CD4-positive, alpha-beta T cell treated with Interleukin-17A for 4 hours (primary cell): ENCODE data around the gene PRL.

Experiments used
- DNase-seq: peaks from one replicate; pipeline ENCODE4 v3.0.0-alpha.2; 2020; ENCODE audit warnings: mixed read lengths

PRL gene

DNA sequence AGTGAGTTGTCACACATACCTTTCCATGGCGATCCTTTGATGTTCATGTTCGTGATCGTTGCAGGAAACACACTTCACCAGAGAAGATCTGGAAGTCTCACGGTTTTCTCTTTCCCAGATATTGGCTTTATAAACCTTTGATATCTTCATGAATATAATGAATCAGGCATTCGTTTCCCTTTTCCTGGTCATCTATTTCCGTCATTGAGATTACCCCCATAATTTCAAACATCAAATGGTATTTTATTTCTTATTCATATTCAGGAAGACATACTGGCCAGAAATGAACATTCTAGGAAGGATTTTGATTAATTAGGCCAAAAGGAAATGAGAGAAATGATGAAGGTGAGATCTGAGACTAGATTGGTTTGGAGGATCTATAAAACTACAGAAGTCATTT, at the start of gene PRL:
PRL (minus strand) TSS at position 101 of the 400 bp plus-strand sequence; CDS start at position 47, 54 bp downstream.
- DNase-seq: no peak

DNA sequence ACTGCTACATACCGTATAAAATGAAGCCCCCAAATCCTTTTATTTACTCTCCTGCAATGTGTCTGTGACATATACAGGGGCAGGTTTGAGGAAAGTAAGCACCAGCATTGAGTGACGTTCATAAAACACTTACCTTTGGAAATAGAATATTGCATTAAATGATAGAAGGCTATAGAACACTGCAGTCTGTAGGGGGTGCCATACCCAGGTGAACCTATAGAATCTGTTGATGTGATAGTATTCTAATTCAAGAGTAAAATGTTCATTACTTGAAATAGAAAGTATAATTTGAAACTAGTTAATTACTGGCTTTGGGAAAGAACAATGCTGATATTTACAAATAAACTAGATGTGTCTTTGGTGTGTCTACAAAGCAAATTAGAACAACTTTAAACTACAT, 47.0 kb upstream of the PRL start:
- DNase-seq: no peak

DNA sequence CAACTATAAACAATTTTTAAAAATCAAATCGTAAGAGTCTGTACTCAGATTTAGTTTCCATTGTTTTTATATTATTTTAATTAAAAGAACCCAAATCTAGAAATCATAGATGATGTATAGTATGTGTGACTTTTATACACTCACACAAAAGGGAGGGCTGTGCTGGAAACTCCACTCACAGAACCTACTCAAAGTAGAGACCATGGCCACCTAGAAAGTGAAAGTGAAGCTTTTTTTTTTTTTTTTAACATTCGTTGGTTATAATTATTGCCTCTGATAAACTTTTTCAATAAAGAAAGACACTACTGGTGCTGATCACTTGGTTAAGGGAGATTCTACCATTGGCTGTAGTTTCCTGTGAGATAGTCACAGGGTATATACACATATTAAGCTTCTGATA, 37.9 kb upstream of the PRL start:
- no peak for DNase-seq

DNA sequence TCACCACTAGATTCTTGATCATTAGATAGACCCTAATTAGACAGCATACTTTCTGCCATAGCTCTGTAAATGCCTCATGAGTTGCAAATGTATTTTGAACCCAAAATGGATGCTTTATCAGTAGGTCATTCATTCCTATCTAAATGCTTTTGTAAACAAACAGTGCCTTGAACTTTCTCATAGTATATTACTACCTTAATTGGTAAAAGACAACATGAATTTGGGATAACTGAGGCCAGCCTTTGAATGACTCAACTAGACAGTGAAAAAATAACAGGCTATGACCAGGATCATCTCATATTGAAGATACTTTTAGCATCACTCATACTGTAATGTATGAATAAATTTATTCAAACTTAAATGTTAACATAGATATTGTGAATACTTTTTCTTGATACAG, 37.0 kb upstream of the PRL start:
- no peak for DNase-seq

DNA sequence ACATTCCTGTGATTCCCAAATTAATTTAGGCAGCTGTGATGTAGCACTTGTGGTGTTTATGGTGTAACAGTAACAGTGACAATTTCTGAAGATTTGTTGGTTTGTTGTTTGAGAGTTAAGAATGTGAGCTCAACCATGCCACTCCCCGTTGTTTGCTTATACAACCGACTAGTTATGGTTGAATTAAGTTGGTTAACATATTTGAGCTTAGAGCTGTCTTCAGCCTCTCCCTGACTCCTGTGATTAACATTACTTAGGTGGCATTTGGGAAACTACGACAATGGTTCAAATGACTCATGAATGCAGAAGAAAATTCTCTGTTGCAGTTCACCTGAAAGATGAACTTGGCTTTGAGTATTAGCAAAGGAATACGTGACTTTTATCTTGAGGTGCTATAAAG, 35.9 kb upstream of the PRL start:
- no peak for DNase-seq

DNA sequence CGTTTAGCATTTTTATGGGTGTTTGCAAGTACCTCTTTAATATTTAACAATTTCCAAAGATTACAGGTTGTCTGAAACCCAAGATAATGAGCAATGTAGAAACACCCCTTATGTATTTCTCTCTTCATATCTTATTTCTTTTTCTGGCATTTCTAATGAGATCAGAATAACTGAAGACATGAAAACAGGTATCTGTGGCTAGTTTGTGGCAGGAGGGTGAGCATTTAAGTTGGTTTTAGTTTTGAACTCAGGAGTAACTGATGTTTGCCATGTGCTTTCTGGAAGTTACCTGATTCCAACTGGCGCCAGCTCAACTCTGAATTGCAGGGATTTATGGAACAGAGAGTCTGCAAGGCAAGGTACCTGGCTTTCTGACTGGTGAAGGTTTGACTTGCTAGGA, 35.4 kb upstream of the PRL start:
- no peak for DNase-seq

DNA sequence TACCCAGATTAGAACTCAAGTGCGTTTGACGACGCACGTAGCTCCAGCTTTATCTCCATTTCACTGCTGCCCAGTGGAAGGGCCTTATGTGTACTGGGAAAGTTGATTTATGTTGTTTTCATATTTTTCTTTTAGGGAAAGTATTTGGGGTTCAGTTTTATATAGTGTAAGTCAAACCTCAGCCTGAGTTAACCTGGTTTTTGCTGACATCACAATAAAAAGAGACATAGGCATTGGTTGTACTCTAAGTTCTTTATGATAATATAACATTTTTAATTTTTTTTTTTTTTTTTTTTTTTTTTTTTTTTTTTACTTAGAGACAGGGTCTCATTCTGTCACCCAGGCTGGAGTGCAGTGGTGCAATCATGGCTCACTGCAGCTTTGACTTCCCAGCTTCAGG, 34.1 kb upstream of the PRL start:
- no peak for DNase-seq

DNA sequence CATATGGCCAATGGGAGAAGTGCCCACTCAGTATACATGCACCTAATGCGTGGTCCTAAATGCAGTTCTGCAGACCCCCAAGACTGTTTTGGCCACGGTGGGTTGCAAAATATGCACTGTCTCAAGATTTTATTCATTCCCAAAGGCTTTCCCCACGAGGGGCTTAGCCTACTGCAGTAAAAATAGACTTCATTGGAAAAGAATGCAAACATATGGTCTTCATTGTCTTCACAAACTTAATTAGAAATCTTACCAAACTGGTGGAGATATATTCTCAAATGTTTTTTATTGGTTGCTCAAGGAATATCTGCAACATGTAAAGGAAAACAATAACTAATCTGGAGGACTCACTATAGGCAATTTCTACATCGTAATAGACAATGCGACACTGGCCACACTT, 31.6 kb upstream of the PRL start:
- DNase-seq: no peak

DNA sequence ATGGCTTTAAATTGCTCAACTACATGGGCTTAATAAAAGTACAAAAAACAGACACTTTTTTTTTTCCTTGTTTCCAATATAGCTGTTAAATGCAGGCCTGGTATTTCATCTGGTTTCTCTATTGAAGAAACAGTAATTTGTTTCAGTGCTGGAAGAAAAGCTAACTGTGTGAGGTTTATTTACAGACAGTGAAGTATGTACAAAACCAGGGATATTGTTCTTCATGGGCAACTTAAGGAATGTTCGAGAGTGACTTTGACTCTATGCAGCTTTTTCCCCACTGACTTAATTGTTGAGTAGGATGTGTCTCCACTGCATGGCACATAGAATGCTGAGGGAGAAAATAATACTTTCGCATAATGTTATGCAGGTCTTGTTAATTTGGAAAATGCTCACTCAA, 31.0 kb upstream of the PRL start:
- DNase-seq: no peak

DNA sequence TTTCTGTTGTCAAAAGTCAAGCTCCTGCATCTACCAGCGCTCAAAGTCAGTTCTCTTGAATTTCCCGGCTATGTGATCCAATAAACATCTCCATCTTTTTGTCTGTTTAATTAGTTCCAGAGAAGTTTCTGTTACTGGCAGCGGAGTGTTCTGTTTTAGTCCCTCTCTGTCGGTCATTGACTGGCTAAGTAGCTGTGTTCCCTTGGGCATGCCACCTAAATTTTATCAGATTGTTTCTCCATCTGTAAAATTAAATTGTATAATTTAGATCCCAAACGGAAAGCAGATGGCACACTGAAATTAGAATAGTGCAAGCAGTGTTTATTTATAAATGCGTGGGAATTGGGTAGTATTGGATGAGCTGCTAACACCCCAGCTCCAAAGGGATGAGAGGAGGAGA, 29.7 kb upstream of the PRL start:
- no peak for DNase-seq

DNA sequence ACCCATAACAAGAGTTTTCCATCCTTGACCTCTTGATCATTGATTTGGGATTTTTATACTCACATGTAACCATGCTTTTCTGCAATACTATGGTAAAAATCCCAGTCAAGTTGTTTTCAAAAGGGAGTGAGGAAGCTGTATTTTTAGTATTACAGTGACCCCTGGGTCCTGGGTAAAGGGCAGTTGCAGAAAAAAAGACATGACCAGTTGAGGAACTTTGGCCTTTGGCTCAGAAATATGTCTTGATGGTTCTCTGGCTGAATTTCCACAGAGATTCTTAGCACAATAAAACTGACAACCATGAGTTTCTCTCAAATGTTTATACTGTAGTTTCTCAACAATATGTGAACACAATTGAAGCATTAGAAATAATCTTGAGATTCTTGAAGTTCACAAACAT, 28.6 kb upstream of the PRL start:
- no peak for DNase-seq

DNA sequence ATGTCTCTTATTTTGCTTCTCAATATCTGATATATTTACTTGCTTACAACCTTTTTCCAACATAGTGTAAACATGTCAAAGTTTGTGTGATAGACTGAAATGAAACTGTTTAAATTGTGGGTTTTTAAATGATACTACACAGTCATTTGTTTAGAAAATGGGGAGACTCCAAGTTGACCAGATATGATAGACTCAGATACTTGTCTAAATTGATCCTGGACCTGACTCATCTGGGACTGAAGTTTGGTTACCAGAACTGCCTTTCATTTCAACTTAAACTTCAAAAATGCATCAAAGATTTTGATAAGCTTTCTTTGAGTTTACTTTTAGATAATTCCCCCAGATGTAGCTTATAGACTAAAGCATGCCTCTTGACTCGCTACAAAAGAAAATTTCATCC, 27.0 kb upstream of the PRL start:
- no peak for DNase-seq

DNA sequence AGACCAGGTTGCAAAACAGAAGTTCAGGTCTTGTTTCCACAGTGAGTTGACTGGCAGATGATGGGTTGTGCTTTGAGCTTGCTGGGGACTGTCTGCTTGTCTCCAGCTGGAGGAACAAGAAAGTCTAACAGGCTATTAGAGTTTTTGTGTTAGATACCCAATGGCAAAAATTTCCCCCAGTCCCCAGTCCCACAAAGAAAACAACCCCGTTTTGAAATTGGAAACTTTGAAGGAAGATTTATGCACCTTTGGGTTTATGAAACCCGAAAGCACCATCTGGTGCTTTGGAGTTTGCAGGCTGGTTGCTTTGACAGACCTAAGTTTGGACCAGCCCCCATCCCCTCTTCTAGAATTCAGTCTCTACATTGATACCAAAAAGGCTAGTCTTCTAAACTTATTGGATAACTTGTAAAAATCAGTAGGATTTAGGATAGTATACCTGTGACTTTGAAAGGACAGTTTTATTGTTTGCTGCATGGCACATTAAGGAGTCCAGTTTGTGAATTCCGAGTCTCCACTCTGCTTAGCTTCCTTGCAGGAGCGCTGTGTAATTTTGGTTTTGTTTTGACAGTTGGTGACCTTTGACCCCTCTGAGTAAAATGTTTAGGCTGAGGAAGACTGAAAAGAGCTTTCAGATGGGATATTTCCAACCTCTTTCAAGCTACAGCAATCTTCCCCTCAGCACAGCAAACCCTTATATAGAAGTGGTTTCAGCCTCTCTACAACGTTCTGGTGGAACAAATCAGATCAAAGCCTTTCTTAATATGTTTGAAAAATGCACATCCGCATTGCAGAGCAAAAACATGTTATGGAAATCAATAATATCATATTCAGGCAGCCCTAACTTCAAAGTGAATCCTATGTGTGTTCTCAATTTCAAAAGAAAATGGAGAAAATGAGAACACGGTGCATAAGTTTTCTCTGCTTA, 25.5 kb upstream of the PRL start:
- DNase-seq: no peak

DNA sequence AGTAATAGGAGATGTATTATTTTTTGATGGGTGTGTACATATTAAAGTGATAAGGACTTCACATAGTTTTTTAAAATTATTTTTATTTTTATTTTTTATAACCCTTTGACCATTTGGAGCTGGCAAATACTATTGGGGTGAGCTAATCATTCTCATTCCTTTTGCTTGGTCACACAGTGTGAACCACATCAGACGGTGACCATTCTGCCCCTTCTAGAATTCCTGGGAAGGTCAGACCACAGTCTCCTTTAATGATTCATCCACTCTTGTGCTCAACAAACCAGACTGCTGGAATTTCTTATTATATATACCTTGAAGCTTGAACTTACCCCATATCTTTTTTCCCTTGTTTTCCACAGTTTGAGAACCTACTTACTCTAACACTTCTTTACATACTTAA, 23.9 kb upstream of the PRL start:
- no peak for DNase-seq

DNA sequence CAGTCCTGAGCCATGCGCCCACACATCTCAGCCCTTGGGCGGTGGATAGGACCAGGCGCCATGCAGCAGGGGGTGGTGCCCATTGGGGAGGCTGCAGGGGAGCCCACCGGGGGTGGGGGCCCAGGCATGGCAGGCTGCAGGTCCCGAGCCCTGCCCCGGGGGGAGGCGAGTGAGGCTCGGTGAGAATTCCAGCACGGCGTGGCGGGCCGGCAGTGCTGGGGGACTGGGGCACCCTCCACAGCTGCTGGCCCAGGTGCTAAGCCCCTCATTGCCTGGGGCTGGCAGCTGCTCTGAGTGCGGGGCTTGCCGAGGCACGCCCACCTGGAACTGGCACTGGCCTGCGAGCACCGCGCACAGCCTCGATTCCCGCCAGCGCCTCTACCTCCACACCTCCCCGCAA, 21.6 kb upstream of the PRL start:
- DNase-seq: no peak

DNA sequence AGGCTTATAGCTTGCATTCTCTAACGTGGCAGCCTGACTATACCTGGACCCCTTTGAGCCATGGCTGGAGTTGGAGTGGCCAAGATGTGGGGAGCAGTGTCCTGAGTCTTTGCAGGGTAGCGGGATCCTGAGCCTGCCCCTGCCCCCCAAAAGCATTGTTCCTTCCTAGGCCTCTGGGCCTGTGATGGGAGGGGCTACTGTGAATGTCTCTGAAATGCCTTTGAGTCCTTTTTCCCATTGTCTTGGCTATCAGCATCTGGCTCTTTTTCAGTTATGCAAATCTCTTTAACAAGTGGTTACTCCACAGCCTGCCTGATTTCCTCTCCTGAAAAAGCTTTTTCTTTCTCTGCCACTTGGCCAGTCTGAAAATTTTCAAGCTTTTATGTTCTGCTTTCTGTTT, 17.0 kb upstream of the PRL start:
- DNase-seq: no peak

DNA sequence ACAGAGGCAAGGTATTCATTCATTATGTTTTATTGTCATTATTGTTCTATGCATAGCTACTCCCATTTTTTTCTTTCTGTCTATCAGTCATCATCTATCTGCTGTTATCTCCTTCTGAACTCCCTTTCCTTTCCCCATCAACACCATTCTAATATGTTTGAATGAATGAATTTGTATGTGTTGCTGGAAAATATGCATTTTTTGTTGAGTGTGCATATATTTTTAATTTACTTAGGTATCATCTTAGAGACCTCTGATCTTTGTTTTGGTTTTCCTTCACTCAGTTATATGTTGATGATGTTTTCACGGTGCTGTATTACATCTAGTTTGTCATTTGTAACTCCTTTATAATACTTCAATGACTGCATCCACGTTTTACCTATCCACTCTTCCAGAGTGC, 12.1 kb upstream of the PRL start:
- no peak for DNase-seq

DNA sequence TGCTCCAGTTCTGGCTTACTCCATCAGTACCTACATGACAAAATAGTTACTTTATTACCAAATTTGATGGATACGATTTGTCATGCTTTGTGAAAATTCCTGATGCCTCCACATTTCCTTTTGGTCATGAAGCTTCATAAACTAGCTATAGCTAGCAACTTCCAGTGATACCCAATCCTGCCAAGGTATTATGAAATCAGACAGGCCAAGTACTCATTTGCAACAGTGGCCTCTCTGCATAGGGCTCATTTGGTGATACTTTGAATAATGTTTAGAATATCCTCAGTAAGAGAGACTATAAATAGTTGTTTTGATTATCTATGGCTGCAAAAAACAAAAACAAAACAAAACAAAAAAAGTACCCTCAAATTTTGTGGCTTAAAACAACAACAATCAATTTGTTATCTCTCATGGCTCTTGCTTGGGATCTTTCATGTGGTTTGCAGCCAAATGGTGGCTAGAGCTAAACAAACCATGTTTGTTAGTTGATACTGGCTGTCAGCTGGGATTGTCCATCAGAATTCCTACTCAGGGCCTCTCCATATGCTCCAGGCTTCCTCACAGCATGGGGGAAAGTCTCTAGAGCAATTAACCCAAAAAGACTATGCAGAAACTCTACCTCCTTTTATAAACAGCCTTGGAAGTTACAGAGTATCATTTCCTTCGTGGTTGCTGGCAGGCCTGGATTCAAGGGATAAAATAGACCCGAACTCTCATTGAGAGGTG, 10.1 kb upstream of the PRL start:
- no peak for DNase-seq

DNA sequence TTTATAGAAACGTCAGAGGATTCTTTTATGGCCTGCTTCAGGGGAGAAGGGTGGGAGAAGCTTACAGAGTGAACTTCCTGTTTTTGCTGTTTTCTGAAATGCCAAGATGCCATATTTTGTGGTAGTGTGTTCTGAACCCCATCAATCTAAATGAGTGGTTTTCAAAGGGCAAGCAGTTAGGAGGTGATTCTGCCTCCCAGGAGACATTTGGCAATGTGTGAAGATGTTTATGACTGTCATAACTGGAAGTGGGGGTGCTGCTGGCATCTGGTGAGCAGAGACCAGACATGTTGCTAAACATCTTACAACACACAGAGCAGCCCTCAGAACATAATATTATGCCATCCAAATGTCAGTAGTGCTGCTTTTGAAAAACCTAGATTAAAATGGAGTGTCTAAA, 6.0 kb upstream of the PRL start:
- no peak for DNase-seq

DNA sequence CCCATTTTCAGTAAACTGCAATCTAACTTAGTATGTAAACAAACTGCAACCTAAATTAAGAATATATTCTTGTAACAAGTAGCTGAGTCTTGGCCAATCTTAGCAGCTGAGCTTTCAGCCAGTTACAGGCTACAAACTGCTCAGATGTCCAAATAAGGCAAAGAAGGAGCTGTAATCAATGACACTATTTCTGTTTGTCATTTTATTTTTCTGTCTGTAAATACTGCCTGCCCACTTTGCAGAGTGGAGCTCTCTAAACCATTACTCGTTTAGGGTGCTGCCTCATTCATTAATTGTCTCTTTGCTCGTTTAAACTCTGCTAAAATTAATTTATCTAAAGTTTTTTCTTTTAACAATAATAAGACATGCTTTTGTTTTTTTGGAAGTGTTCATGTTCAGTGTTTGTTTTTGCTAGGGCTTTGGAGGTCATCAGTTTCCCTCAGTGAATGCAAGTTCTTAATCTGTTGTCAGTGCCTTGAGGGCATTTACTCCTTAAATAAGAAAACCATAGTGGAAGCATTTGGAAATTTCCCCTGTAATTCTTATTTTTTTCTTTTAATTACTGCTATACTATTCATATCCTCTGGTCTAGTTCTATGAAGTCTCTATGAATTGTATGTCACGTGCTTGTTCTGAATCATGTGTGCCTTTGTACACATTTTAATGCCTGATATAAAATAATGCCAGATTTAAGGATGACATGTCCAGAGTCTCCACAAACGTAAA, 3.6 kb upstream of the PRL start:
- no peak for DNase-seq

DNA sequence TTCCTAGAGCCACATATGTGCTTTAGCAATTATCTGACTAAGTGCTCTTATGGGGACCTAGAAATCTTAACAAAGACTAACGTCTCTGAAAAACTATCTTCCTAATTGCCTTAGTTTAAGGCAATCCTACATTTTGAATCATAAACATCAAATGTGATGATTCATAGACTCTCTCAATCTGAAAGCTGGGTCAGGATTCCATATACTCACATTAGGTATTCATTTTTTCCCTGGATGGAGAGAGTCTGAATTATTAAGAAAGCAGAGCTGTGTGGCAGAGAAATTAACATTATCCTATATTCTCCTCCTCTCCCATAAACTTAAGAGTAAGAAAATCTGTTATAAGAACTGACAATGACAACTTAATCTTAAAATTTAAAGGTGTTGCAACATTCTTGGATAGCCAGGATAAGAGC, 1.6 kb upstream of the PRL start:
- no peak for DNase-seq

DNA sequence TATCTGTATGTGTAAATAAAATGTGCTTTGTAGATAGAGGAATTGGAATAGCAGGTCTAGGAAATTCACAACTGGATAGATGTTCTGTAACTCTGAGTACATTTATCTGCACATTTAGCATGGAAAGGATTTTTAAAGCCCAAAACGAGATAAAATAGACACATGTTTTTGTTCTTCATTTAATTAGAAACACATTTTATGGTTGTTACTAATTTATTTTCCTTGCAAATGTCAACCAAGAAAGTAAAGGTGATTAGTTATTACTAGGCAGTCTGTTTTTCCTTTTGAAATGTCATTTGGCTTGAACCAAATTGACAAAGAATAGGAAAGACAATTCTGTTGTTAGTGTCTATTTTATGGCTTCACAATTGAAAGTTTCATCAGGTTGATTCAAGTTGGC, 769 bp downstream of the PRL start:
- no peak for DNase-seq

DNA sequence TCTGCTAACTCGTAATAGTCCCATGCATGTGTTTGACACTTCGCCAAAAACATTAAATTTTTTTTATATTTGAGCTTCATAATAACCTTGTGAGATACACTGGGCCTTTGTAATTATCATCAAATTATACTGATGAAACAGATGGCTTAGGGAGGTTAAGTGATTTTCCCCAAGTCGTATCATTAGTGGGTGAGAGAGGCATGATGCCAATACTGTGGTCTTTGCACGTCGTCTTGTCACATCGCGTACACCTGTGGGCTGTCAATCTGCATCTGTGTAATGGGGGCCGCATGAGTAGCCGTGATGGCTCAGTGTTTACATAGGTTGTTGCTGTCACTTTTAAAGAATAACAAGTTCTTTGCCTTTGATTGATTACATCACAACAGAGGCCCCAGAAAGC, 1.7 kb downstream of the PRL start:
- no peak for DNase-seq

DNA sequence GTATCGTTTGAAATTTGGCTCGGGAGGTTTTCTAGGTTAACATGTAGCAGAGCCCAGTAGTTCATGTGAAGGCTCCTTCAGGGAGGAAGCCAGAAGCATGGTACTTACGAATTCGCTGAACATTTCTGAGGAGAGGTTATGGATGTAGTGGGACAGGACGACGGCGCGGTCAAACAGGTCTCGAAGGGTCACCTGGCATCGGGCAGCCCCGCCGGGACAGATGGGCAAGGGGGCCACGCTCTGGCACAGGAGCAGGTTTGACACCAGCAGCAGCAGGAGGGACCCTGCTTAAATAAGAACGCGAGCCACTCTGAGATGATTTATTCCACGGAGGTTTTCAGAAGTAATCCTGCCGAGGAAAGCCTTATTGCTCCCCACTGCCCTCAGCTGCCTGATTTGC, 2.5 kb downstream of the PRL start:
- no peak for DNase-seq
